HEK293 (cell line): ENCODE data around the gene SMC5.

ENCODE experiments used
- GLI4 ChIP-seq: fragments of 450-650 bp; formaldehyde crosslinking; IDR thresholded peaks from 2 replicates; pipeline ENCODE4 v1.5.1; 2016; ENCODE audit warnings: missing biosample characterization, missing genetic modification characterization
- HOXD13 ChIP-seq: sonication (generic); formaldehyde crosslinking; IDR thresholded peaks from 2 replicates; pipeline ENCODE4 v1.8.0; 2022; ENCODE audit warnings: missing genetic modification reagents, borderline replicate concordance
- KLF1 ChIP-seq: fragments of 450-650 bp; formaldehyde crosslinking; IDR thresholded peaks from 2 replicates; pipeline ENCODE4 v1.5.1; 2016; ENCODE audit warnings: missing biosample characterization, missing genetic modification characterization
- KLF16 ChIP-seq: fragments of 450-650 bp; formaldehyde crosslinking; IDR thresholded peaks from 2 replicates; pipeline ENCODE4 v1.5.1; 2017; ENCODE audit warnings: missing biosample characterization, missing genetic modification characterization
- MZF1 ChIP-seq: fragments of 450-650 bp; formaldehyde crosslinking; IDR thresholded peaks from 2 replicates; pipeline ENCODE4 v1.5.1; 2017; ENCODE audit warnings: missing biosample characterization, missing genetic modification characterization, borderline replicate concordance
- TRIM28 ChIP-seq: IDR thresholded peaks from 2 replicates; pipeline ENCODE4 v1.6.1; 2011; ENCODE audit warnings: low read length, control low read depth, borderline replicate concordance
- WT1 ChIP-seq: fragments of 450-650 bp; formaldehyde crosslinking; IDR thresholded peaks from 2 replicates; pipeline ENCODE4 v1.5.1; 2016; ENCODE audit warnings: missing biosample characterization, missing genetic modification characterization
- ZBTB48 ChIP-seq: fragments of 450-650 bp; formaldehyde crosslinking; IDR thresholded peaks from 2 replicates; pipeline ENCODE4 v1.5.1; 2016; ENCODE audit warnings: missing biosample characterization, missing genetic modification characterization
- ZEB2 ChIP-seq: fragments of 450-650 bp; formaldehyde crosslinking; IDR thresholded peaks from 2 replicates; pipeline ENCODE4 v1.5.1; 2016; ENCODE audit warnings: missing biosample characterization, missing genetic modification characterization
- ZNF112 ChIP-seq: fragments of 450-650 bp; formaldehyde crosslinking; IDR thresholded peaks from 2 replicates; pipeline ENCODE4 v1.5.0; 2017; ENCODE audit warnings: missing biosample characterization, missing genetic modification characterization
- ZNF202 ChIP-seq: fragments of 450-650 bp; formaldehyde crosslinking; IDR thresholded peaks from 2 replicates; pipeline ENCODE4 v1.5.1; 2016; ENCODE audit warnings: missing biosample characterization, missing genetic modification characterization, borderline replicate concordance
- ZNF223 ChIP-seq: fragments of 450-650 bp; formaldehyde crosslinking; IDR thresholded peaks from 2 replicates; pipeline ENCODE4 v1.5.1; 2016; ENCODE audit warnings: missing biosample characterization, missing genetic modification characterization
- ZNF292 ChIP-seq: fragments of 450-650 bp; formaldehyde crosslinking; IDR thresholded peaks from 2 replicates; pipeline ENCODE4 v1.5.1; 2016; ENCODE audit warnings: low read depth, missing biosample characterization, missing genetic modification characterization, borderline replicate concordance
- ZNF391 ChIP-seq: fragments of 450-650 bp; formaldehyde crosslinking; IDR thresholded peaks from 2 replicates; pipeline ENCODE4 v1.5.1; 2016; ENCODE audit warnings: low read depth, missing biosample characterization, missing genetic modification characterization, borderline replicate concordance
- ZNF48 ChIP-seq: fragments of 450-650 bp; formaldehyde crosslinking; IDR thresholded peaks from 2 replicates; pipeline ENCODE4 v1.5.1; 2016; ENCODE audit warnings: missing biosample characterization, missing genetic modification characterization
- ZNF514 ChIP-seq: fragments of 450-650 bp; formaldehyde crosslinking; IDR thresholded peaks from 2 replicates; pipeline ENCODE4 v1.5.1; 2016; ENCODE audit warnings: missing biosample characterization, missing genetic modification characterization
- ZNF560 ChIP-seq: fragments of 450-650 bp; formaldehyde crosslinking; IDR thresholded peaks from 2 replicates; pipeline ENCODE4 v1.5.1; 2017; ENCODE audit warnings: missing biosample characterization, missing genetic modification characterization, borderline replicate concordance
- ZNF596 ChIP-seq: fragments of 450-650 bp; IDR thresholded peaks from 2 replicates; pipeline ENCODE4 v1.5.0; 2018; ENCODE audit warnings: missing biosample characterization, mild to moderate bottlenecking, missing genetic modification characterization, moderate library complexity
- ZNF791 ChIP-seq: fragments of 450-650 bp; formaldehyde crosslinking; IDR thresholded peaks from 2 replicates; pipeline ENCODE4 v1.5.1; 2016; ENCODE audit warnings: missing biosample characterization, missing genetic modification characterization
- ZSCAN16 ChIP-seq: fragments of 450-650 bp; formaldehyde crosslinking; IDR thresholded peaks from 2 replicates; pipeline ENCODE4 v1.5.1; 2016; ENCODE audit warnings: missing biosample characterization, missing genetic modification characterization
- ZSCAN30 ChIP-seq: fragments of 450-650 bp; IDR thresholded peaks from 2 replicates; pipeline ENCODE4 v1.5.1; 2018; ENCODE audit warnings: missing biosample characterization, mild to moderate bottlenecking, missing genetic modification characterization, moderate library complexity
- TF ChIP-seq, protein P1 (sequence below): fragments of 450-650 bp; formaldehyde crosslinking; IDR thresholded peaks from 2 replicates; pipeline ENCODE4 v1.5.1; 2017; ENCODE audit warnings: missing biosample characterization, missing genetic modification characterization
- TF ChIP-seq, protein P2 (sequence below): fragments of 450-650 bp; formaldehyde crosslinking; optimal IDR thresholded peaks from 2 replicates; pipeline ENCODE3; 2016; ENCODE audit warnings: missing biosample characterization, mild to moderate bottlenecking, missing genetic modification characterization
- TF ChIP-seq, protein P3 (sequence below): fragments of 450-650 bp; formaldehyde crosslinking; IDR thresholded peaks from 2 replicates; pipeline ENCODE4 v1.5.1; 2016; ENCODE audit warnings: missing biosample characterization, missing genetic modification characterization
- TF ChIP-seq, protein P4 (sequence below): fragments of 450-650 bp; formaldehyde crosslinking; IDR thresholded peaks from 2 replicates; pipeline ENCODE4 v1.5.1; 2016; ENCODE audit warnings: missing biosample characterization, missing genetic modification characterization, low read depth
- TF ChIP-seq, protein P5 (sequence below): fragments of 450-650 bp; formaldehyde crosslinking; IDR thresholded peaks from 2 replicates; pipeline ENCODE4 v1.5.1; 2016; ENCODE audit warnings: missing biosample characterization, missing genetic modification characterization
- TF ChIP-seq, protein P6 (sequence below): fragments of 450-650 bp; formaldehyde crosslinking; IDR thresholded peaks from 2 replicates; pipeline ENCODE4 v1.5.1; 2016; ENCODE audit warnings: missing biosample characterization, missing genetic modification characterization

The SMC5 gene

DNA sequence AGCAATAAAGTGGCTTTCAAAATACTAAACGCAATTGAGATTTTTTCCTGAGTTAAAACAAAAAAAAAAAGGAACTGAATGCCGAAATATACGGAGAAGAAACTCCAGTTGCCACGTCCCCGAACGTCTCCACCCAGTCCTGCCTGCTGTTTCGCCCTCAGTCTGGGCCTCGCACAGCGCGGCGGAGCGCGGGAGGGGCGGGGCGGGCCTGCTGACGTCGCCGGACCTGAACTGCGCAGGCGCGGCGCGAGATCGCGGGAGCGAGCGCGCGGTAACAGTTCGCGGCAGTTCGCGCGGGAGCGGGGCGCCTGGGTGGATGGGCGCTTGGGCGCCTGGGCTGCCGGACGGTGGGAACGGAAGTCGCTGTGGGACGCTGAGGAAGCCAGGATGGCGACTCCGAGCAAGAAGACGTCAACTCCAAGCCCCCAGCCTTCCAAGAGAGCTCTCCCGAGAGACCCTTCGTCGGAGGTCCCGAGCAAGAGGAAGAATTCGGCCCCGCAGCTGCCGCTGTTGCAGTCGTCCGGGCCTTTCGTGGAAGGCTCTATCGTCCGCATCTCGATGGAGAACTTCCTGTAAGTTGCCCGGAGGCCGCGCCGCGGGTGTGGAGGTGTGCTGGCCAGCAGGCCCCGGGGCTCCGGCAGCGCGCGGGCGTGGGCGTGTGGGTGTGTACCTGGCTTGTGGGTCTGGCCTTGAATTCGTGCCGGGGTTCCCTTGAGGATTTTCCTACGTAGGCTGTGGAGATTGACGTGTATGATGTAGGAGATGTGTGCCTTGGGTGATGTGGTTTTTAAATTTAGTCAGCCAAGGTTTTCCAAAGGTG lies at the start of gene SMC5 (continued):
- TF ChIP-seq ZNF292 (tag by site-specific recombination) (no peak), WT1 (tag by site-specific recombination) (no peak), ZSCAN30 (tag by site-specific recombination) (0 out of 2 replicates have a peak, but pooled peaks have one; percentile 10), KLF16 (tag by site-specific recombination) (peak; percentile 31; the same call in 1 of the 2 replicates), ZNF596 (no peak), MZF1 (tag by site-specific recombination) (no peak), ZBTB48 (tag by site-specific recombination) (no peak), ZNF791 (tag by site-specific recombination) (no peak), ZEB2 (tag by site-specific recombination) (peak; percentile 31; the same call in 1 of the 2 replicates), KLF1 (tag by site-specific recombination) (0 out of 2 replicates have a peak, but pooled peaks have one; percentile 40), ZNF560 (tag by site-specific recombination) (no peak), ZNF514 (tag by site-specific recombination) (no peak), ZNF202 (tag by site-specific recombination) (no peak), ZNF48 (tag by site-specific recombination) (no peak), ZNF112 (tag by site-specific recombination) (no peak), TRIM28 (peak; percentile 37; the same call in 1 of the 2 replicates), ZNF391 (tag by site-specific recombination) (peak; percentile 12; the same call in 1 of the 2 replicates), ZSCAN16 (no peak), ZNF223 (tag by site-specific recombination) (0 out of 2 replicates have a peak, but pooled peaks have one; percentile 12), HOXD13 (CRISPR knock-in tag) (no peak), GLI4 (no peak)
- TF ChIP-seq, protein P1, sequence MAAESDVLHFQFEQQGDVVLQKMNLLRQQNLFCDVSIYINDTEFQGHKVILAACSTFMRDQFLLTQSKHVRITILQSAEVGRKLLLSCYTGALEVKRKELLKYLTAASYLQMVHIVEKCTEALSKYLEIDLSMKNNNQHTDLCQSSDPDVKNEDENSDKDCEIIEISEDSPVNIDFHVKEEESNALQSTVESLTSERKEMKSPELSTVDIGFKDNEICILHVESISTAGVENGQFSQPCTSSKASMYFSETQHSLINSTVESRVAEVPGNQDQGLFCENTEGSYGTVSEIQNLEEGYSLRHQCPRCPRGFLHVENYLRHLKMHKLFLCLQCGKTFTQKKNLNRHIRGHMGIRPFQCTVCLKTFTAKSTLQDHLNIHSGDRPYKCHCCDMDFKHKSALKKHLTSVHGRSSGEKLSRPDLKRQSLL (tag by site-specific recombination): peak; percentile 96
- TF ChIP-seq, protein P2, sequence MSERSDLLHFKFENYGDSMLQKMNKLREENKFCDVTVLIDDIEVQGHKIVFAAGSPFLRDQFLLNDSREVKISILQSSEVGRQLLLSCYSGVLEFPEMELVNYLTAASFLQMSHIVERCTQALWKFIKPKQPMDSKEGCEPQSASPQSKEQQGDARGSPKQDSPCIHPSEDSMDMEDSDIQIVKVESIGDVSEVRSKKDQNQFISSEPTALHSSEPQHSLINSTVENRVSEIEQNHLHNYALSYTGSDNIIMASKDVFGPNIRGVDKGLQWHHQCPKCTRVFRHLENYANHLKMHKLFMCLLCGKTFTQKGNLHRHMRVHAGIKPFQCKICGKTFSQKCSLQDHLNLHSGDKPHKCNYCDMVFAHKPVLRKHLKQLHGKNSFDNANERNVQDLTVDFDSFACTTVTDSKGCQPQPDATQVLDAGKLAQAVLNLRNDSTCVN (tag by site-specific recombination): peak; percentile 95
- TF ChIP-seq, protein P3, sequence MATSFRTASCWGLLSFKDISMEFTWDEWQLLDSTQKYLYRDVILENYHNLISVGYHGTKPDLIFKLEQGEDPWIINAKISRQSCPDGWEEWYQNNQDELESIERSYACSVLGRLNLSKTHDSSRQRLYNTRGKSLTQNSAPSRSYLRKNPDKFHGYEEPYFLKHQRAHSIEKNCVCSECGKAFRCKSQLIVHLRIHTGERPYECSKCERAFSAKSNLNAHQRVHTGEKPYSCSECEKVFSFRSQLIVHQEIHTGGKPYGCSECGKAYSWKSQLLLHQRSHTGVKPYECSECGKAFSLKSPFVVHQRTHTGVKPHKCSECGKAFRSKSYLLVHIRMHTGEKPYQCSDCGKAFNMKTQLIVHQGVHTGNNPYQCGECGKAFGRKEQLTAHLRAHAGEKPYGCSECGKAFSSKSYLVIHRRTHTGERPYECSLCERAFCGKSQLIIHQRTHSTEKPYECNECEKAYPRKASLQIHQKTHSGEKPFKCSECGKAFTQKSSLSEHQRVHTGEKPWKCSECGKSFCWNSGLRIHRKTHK (tag by site-specific recombination): no peak
- TF ChIP-seq, protein P4, sequence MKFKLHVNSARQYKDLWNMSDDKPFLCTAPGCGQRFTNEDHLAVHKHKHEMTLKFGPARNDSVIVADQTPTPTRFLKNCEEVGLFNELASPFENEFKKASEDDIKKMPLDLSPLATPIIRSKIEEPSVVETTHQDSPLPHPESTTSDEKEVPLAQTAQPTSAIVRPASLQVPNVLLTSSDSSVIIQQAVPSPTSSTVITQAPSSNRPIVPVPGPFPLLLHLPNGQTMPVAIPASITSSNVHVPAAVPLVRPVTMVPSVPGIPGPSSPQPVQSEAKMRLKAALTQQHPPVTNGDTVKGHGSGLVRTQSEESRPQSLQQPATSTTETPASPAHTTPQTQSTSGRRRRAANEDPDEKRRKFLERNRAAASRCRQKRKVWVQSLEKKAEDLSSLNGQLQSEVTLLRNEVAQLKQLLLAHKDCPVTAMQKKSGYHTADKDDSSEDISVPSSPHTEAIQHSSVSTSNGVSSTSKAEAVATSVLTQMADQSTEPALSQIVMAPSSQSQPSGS: no peak
- TF ChIP-seq, protein P5, sequence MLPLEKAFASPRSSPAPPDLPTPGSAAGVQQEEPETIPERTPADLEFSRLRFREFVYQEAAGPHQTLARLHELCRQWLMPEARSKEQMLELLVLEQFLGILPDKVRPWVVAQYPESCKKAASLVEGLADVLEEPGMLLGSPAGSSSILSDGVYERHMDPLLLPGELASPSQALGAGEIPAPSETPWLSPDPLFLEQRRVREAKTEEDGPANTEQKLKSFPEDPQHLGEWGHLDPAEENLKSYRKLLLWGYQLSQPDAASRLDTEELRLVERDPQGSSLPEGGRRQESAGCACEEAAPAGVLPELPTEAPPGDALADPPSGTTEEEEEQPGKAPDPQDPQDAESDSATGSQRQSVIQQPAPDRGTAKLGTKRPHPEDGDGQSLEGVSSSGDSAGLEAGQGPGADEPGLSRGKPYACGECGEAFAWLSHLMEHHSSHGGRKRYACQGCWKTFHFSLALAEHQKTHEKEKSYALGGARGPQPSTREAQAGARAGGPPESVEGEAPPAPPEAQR (tag by site-specific recombination): no peak
- TF ChIP-seq, protein P6, sequence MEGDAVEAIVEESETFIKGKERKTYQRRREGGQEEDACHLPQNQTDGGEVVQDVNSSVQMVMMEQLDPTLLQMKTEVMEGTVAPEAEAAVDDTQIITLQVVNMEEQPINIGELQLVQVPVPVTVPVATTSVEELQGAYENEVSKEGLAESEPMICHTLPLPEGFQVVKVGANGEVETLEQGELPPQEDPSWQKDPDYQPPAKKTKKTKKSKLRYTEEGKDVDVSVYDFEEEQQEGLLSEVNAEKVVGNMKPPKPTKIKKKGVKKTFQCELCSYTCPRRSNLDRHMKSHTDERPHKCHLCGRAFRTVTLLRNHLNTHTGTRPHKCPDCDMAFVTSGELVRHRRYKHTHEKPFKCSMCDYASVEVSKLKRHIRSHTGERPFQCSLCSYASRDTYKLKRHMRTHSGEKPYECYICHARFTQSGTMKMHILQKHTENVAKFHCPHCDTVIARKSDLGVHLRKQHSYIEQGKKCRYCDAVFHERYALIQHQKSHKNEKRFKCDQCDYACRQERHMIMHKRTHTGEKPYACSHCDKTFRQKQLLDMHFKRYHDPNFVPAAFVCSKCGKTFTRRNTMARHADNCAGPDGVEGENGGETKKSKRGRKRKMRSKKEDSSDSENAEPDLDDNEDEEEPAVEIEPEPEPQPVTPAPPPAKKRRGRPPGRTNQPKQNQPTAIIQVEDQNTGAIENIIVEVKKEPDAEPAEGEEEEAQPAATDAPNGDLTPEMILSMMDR (tag by site-specific recombination): no peak; the same call in 1 of the 2 replicates
